Gastroesophageal sphincter (tissue), 4 donors: ENCODE data around the gene POLR2I. TPM values are rescaled to one million over a fixed set of nuclear protein-coding genes. Genes with fewer than 3 reads are reported as not detected.

Source experiments
- ATAC-seq: fragments of 150-250 bp; one replicate; pipeline ENCODE4 v1.9.1; 2016; ENCODE audit warnings: mild to moderate bottlenecking, moderate library complexity
- H3K27ac ChIP-seq, 4 donors: fragments of 200-600 bp; sonication (generic) in 3 of 4; 1 replicate in 3 of 4; 2 replicates in 1 of 4; pipeline ENCODE4 v1.5.1; 2016 to 2019
- H3K27me3 ChIP-seq: fragments of 200-600 bp; sonication (generic); one replicate; pipeline ENCODE4 v1.5.1; 2019
- H3K36me3 ChIP-seq, 2 donors: fragments of 200-600 bp; sonication (generic); one replicate each; pipeline ENCODE4 v1.5.1; 2019; ENCODE audit warnings: control low read depth in 1 of 2
- H3K4me1 ChIP-seq, 3 donors: fragments of 200-600 bp; sonication (generic); 1 replicate in 2 of 3; 2 replicates in 1 of 3; pipeline ENCODE4 v1.5.1; 2016 to 2019; ENCODE audit warnings: control low read depth in 2 of 3
- H3K4me3 ChIP-seq, 2 donors: fragments of 200-600 bp; sonication (generic); one replicate each; pipeline ENCODE4 v1.5.1; 2019; ENCODE audit warnings: mild to moderate bottlenecking in 1 of 2, moderate library complexity in 1 of 2
- H3K9me3 ChIP-seq, 3 donors: fragments of 200-600 bp; sonication (generic); one replicate each; pipeline ENCODE4 v1.5.1; 2017 to 2019; ENCODE audit warnings: control low read depth in 2 of 3
- CTCF ChIP-seq, 4 experiments: fragments of 200-600 bp in 2 of 4; fragments of 450-650 bp in 2 of 4; sonication (generic) in 1 of 4; IDR thresholded peaks; one replicate each; pipeline ENCODE4 v1.5.1; 2017 to 2019; ENCODE audit warnings: antibody characterized with exemption in 4 of 4, mild to moderate bottlenecking in 2 of 4, moderate library complexity in 2 of 4
- EP300 ChIP-seq: sonication (generic); formaldehyde crosslinking; IDR thresholded peaks from one replicate; pipeline ENCODE4 v1.6.1; 2017; ENCODE audit warnings: antibody characterized with exemption, mild to moderate bottlenecking
- POLR2A ChIP-seq, 2 donors: fragments of 450-650 bp; IDR thresholded peaks; one replicate each; pipeline ENCODE4 v1.6.1; 2017; ENCODE audit warnings: antibody characterized with exemption in 2 of 2, mild to moderate bottlenecking in 2 of 2, moderate library complexity in 1 of 2
- POLR2AphosphoS5 ChIP-seq: sonication (generic); formaldehyde crosslinking; IDR thresholded peaks from one replicate; pipeline ENCODE4 v1.6.1; 2017; ENCODE audit warnings: antibody characterized with exemption
- WGBS, 2 donors: methylation state at CpG; one replicate each; pipeline ENCODE4 v1.1.5; 2018; ENCODE audit warnings: low coverage in 1 of 2; 5-methylcytosine and 5-hydroxymethylcytosine counted together
- total RNA-seq, 4 donors: library from RNA; depleted of rRNA; stranded (reverse); fragments of >200 nt; gene quantifications; one replicate each; pipeline ENCODE4 v1.1.0, GENCODE V29; 2016

Gene POLR2I
- total RNA-seq, 4 donors from 2014 or later, result 49.3 to 60.2 (median 54.1) TPM

- H3K4me1 ChIP-seq, result peaks cover 3 to 45% (median 9%) of the 10 kb centered on the region in 3 donors
- peaks cover 0 to 34% of the 10 kb centered on the region in 2 donors for H3K36me3 ChIP-seq
- no peak for TF ChIP-seq EP300
- TF ChIP-seq CTCF (IDR thresholded peaks at IDR 0.05), result no peak
- peak; percentile 44 to 71 for TF ChIP-seq POLR2A (IDR thresholded peaks at IDR 0.05)
- peak; percentile 84 for TF ChIP-seq POLR2AphosphoS5
- WGBS, 2 donors, result 0 to 7% methylated on average over 7 to 9 of the region's 40 CpGs
- H3K9me3 ChIP-seq, result no peaks in the 10 kb centered on the region
- peak within 1 kb of the TSS; percentile 77 to 80 for H3K4me3 ChIP-seq
- H3K27me3 ChIP-seq, result no peaks in the 10 kb centered on the region
- peak within 1 kb of the TSS; percentile 97 to 99 (median 98) for H3K27ac ChIP-seq
- peak; percentile 90 for ATAC-seq
These were observed 37.8 kb upstream of the POLR2I start, which contains the start of gene COX7A1 for GRCh38 chr19:36152352-36153091. Gene COX7A1, minus strand, starts transcription at chr19:36152447. Its CDS starts 40 bp downstream, at chr19:36152407.

DNA sequence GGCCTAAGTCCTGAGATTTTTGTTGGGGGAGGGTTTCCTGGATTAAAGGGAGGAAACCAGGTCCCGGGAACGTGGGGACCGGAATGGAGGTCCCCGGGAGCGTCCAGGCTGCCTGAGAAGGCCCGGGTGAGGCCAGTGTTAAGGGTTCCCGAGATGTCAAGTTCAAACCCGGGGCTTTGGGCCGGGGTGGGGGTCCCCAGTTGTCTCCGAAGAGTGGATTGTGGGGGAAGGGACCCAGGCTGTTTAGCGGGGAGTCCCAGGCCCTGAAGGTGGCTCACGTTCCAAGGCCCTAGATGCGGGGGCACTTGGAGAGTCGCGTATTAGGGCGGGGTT, 37.3 kb upstream of the POLR2I start:
- Histone ChIP-seq H3K4me1 (peaks cover 3 to 45% (median 9%) of the 10 kb centered on the region in 3 donors), H3K4me3 (peak overlapping the region; percentile 77 to 80), H3K27ac (peak overlapping the region; percentile 97 to 99 (median 98)), H3K9me3 (no peaks in the 10 kb centered on the region), H3K36me3 (peaks cover 0 to 39% of the 10 kb centered on the region in 2 donors), H3K27me3 (no peaks in the 10 kb centered on the region)
- TF ChIP-seq POLR2AphosphoS5, result no peak
- no peak for TF ChIP-seq EP300
- TF ChIP-seq POLR2A (IDR thresholded peaks at IDR 0.05), result no peak
- no peak for TF ChIP-seq CTCF (IDR thresholded peaks at IDR 0.05)
- whole genome bisulfite sequencing, 2 donors, result 0% methylated on average over 6 of the region's 16 CpGs; no CpG with 5 or more reads in 1 of the 2 donors
- ATAC-seq, result peak; percentile 5

- WGBS, 2 donors, result 30% methylated on average over 9 of the region's 47 CpGs; no CpG with 5 or more reads in 1 of the 2 donors
- Histone ChIP-seq H3K9me3 (no peaks in the 10 kb centered on the region), H3K36me3 (peaks cover 0 to 45% of the 10 kb centered on the region in 2 donors), H3K4me3 (peak overlapping the region; percentile 77 to 80), H3K27me3 (no peaks in the 10 kb centered on the region), H3K27ac (peak overlapping the region; percentile 97 to 99 (median 98)), H3K4me1 (peaks cover 3 to 45% (median 9%) of the 10 kb centered on the region in 3 donors)
- ATAC-seq, result peak; percentile 65
- TF ChIP-seq POLR2AphosphoS5 (peak; percentile 78), POLR2A (IDR thresholded peaks at IDR 0.05) (peak; percentile 23 to 39), CTCF (IDR thresholded peaks at IDR 0.05) (no peak)
These were observed 36.7 kb upstream of the POLR2I start for GRCh38 chr19:36151144-36152018.

GRCh38 chr19:36150586-36150985, 35.9 kb upstream of the POLR2I start:
- TF ChIP-seq POLR2A (IDR thresholded peaks at IDR 0.05) (no peak), EP300 (no peak), POLR2AphosphoS5 (no peak), CTCF (IDR thresholded peaks at IDR 0.05) (no peak)
- H3K27me3 ChIP-seq, result no peaks in the 10 kb centered on the region
- no peak for ATAC-seq
- 14% methylated on average over 1 of the region's 5 CpGs; no CpG with 5 or more reads in 1 of the 2 donors for WGBS, 2 donors
- no peaks in the 10 kb centered on the region for H3K9me3 ChIP-seq
- H3K4me1 ChIP-seq, result peaks cover 3 to 45% (median 9%) of the 10 kb centered on the region in 3 donors
- peak overlapping the region; percentile 97 to 99 (median 98) for H3K27ac ChIP-seq
- H3K36me3 ChIP-seq, result peaks cover 0 to 53% of the 10 kb centered on the region in 2 donors
- peak overlapping the region in 1 of 2 donors; percentile 77 for H3K4me3 ChIP-seq
